Adipose tissue (tissue), 3 donors: Measurements from ENCODE around the gene PCDHGB2. TPM values are rescaled to one million over a fixed set of nuclear protein-coding genes. Genes with fewer than 3 reads are reported as not detected.
"Not testable (repeated sequence)": the region's sequence is repeated elsewhere in the genome, so short reads cannot be mapped to it uniquely, and the experiment has no call there.

Source experiments
- H3K27ac ChIP-seq: one replicate; pipeline ENCODE4 v1.5.1; 2013; ENCODE audit warnings: low read depth, low read length
- WGBS, 3 donors: extraction: QIAGEN DNeasy Blood & Tissue Kit; methylation state at CpG; one replicate each; pipeline ENCODE4 v1.1.7; 2013; 5-methylcytosine and 5-hydroxymethylcytosine counted together
- polyA plus RNA-seq, 3 donors: library from polyadenylated mRNA; stranded (reverse); fragments of 200-250 nt; gene quantifications; one replicate each; pipeline ENCODE4 v1.2.3, GENCODE V29; 2013
- donor health status: healthy with polysubstance abuse.
- donor health status: Bipolar disorder and iron deficiency.
- donor health status: healthy.

PCDHGB2 gene
- under 1 TPM; 0.58 to 0.90 (median 0.71) TPM for polyA plus RNA-seq

GRCh38 chr5:141359790-141360426, at the start of gene PCDHGB2:
TSS of gene PCDHGB2 (plus strand) at chr5:141359994. CDS start at chr5:141360136, 142 bp downstream.
- H3K27ac ChIP-seq: no peak within 1 kb of the TSS
- 13 to 19% (median 17%) methylated on average over 24 of the region's 24 CpGs for WGBS, 3 donors

DNA sequence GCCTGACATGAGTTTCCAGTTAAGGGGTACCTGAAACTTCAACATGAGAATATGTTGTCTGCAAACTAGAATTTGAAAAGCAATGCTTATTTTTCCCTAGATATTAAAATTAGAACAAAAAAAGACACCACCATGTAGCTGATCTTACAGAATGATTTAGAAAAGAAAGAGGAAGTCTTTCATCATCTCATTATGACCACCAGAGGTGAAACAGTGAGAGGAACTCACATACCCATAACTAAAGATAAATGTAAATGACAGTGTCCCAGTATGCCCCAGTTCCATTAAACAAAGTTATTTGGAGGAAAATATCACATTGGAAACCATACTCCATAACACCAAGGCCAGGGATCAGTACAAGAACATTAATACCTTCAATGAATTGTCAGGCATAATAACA, 46.1 kb upstream of the PCDHGB2 start:
- no peak overlapping the region for H3K27ac ChIP-seq

DNA sequence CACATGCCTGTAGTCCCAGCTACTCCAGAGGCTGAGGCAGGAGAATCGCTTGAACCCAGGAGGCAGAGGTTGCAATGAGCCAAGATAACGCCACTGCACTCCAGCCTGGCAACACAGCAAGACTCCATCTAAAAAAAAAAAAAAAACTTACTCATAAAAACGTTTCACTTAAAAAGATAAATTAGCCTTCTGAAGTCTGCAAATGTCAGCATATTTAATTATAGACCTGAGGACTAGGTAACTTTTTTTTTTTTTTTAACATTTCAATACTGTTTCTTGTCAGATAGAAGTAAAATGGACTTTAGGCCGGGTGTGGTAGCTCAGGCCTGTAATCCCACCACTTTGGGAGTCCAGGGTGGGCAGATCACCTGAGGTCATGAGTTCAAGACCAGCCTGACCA, 42.8 kb upstream of the PCDHGB2 start:
- H3K27ac ChIP-seq: not testable (repeated sequence)
- 85 to 92% (median 89%) methylated on average over 4 of the region's 4 CpGs for WGBS, 3 donors

- 97 to 99% (median 98%) methylated on average over 6 of the region's 6 CpGs for WGBS, 3 donors
- H3K27ac ChIP-seq: no peak overlapping the region
Observed at GRCh38 chr5:141319202-141319601, 40.6 kb upstream of the PCDHGB2 start.

DNA sequence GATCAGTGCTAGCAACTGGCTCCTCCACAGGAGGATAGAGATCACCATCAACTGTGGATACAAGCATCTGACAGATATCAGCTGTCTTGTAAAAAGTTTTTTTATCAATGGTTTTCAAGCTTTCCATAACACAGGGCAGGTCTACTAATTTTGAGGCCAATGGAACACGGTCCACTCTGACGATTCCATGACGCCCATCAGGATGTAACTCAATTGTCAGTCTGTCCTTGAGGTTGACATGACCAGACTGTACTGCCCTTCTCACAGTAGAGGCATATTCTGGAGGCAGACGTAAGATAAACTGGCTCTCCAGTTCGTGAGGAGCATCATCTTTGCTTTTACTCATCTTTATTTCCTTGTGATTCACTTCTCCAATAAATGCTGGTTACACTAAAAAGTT, 40.1 kb upstream of the PCDHGB2 start:
- no peak overlapping the region for H3K27ac ChIP-seq
- 71 to 76% (median 76%) methylated on average over 5 of the region's 5 CpGs for WGBS, 3 donors

GRCh38 chr5:141320225-141321169, 39.3 kb upstream of the PCDHGB2 start, which contains the start of gene TAF7:
TSS of gene TAF7 (minus strand) at chr5:141320784. CDS start at chr5:141320044, 740 bp downstream.
- H3K27ac ChIP-seq: peak within 1 kb of the TSS; percentile 97
- WGBS, 3 donors: 1 to 2% (median 2%) methylated on average over 67 of the region's 67 CpGs

DNA sequence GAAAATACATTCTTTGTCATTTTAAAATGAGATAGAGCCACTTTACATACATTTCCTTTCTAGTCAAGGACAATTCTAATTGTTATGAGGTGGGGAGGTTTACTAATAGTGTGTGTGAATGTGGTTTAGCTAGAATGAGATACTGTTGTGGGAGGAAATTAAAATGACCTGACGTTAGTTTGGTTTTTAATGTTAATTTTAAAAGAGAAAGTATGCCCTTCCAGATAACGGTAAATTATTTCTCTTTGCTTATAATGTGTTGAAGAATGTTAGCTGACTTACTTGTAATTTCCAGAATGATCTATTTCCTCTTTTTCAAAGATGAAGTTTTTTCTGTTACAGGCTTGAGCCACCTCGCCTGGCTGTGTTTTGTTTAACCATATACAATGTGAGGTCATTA, 37.5 kb upstream of the PCDHGB2 start:
- no peak overlapping the region for H3K27ac ChIP-seq
- WGBS, 3 donors: 90 to 93% (median 92%) methylated on average over 3 of the region's 3 CpGs

DNA sequence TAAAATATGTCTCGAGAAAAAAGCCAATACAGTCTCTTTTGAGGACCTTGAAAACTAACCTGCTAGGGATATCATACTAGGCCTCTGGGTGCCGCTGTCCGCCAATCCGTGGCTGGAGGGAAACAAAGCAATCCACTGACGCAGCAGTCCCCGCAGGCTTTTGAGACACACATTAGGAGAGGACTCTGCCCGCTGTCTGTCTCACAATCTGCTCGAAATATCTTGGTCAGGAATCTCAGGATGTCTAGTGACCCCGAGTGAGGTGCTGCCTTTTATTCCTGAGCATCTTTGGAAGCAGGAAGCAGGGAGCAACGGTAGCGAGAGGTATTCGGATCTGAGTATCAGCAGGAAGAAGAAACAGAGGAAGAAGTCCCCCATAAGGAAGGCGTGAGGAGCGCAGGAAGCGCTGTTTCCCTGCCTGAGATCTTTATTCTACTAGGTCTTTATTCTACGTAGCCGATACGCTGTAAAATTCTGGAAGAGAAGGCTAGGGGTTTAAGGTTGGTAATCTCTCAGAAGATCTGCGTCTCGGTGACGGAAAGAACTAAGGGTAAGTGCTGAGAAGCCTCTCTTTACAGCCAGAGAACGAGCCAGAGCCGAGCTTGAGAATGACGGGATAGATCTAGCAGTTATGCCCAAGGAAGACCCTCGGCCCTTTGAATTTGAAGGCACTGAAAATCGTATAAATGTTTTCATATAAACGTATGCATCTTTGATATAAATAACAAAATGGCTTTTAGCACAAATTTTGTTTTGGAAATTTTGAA, 33.5 kb upstream of the PCDHGB2 start:
- WGBS, 3 donors: 10 to 12% (median 12%) methylated on average over 27 of the region's 27 CpGs
- H3K27ac ChIP-seq: no peak overlapping the region

DNA sequence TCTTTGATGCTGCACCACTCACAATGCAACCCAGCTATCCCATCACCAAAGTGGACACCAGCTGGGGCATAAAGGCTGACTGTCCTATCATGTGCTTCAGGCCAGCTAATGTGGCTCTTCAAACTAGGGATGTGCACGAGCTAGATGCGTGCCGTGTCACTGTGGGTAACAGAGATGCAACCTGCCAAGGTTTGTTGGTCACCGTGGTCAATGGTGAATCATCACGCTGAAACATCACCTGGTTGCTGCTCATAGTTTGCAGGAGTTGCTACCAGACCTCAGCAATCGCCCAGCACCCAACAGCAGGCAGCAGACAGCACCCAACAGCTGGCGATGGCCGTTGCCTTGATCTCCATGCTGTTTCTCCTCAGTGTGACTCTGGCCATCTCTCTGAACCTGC, 31.6 kb upstream of the PCDHGB2 start:
- H3K27ac ChIP-seq: no peak overlapping the region
- 78 to 85% (median 80%) methylated on average over 8 of the region's 8 CpGs for WGBS, 3 donors

DNA sequence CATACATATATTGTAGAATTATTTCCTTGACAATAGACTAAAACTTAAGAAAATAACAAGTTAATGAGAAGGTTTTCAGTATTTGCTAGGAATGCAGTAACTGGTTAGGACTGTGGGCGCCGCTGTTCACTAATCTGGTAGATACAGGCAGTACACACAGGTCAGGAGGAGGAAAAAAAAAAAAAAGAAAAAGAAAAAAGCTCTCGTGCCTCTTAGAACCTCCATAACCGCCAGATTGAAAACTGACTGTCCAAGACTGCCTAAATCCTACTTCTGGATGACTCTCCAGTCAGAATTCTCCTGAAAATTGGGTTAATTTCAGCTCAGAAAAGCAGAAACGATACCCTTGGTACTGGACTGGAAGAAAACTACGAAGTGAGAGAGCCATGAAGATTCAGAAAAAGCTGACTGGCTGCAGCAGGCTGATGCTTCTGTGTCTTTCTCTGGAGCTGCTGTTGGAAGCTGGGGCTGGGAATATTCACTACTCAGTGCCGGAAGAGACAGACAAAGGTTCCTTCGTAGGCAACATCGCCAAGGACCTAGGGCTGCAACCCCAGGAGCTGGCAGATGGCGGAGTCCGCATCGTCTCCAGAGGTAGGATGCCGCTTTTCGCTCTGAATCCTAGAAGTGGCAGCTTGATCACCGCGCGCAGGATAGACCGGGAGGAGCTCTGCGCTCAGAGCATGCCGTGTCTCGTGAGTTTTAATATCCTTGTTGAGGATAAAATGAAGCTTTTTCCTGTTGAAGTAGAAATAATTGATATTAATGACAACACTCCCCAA, 29.3 kb upstream of the PCDHGB2 start, which contains the start of gene PCDHGA1:
Gene PCDHGA1 (plus strand): TSS at position 216 of the 782 bp plus-strand sequence.
- WGBS, 3 donors: 20 to 24% (median 21%) methylated on average over 21 of the region's 21 CpGs
- no peak within 1 kb of the TSS for H3K27ac ChIP-seq

DNA sequence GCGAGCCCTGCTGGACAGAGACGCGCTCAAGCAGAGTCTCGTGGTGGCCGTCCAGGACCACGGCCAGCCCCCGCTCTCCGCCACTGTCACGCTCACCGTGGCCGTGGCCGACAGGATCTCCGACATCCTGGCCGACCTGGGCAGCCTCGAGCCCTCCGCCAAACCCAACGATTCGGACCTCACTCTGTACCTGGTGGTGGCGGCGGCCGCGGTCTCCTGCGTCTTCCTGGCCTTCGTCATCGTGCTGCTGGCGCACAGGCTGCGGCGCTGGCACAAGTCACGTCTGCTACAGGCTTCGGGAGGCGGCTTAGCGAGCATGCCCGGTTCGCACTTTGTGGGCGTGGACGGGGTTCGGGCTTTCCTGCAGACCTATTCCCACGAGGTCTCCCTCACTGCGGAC, 27.2 kb upstream of the PCDHGB2 start:
- WGBS, 3 donors: 35 to 38% (median 36%) methylated on average over 32 to 39 of the region's 39 CpGs
- H3K27ac ChIP-seq: not testable (repeated sequence)

GRCh38 chr5:141338538-141339306, 21.1 kb upstream of the PCDHGB2 start, which contains the start of gene PCDHGA2:
TSS of gene PCDHGA2 (plus strand) at chr5:141338760.
- no peak within 1 kb of the TSS for H3K27ac ChIP-seq

GRCh38 chr5:141340781-141341354, 18.9 kb upstream of the PCDHGB2 start:
- WGBS, 3 donors: 52 to 67% (median 60%) methylated on average over 26 to 45 of the region's 45 CpGs
- H3K27ac ChIP-seq: not testable (repeated sequence)

More at GRCh38 chr5:141338538-141339306, 21.1 kb upstream of the PCDHGB2 start, which contains the start of gene PCDHGA2:
- WGBS, 3 donors: 8 to 11% (median 10%) methylated on average over 27 of the region's 27 CpGs

DNA sequence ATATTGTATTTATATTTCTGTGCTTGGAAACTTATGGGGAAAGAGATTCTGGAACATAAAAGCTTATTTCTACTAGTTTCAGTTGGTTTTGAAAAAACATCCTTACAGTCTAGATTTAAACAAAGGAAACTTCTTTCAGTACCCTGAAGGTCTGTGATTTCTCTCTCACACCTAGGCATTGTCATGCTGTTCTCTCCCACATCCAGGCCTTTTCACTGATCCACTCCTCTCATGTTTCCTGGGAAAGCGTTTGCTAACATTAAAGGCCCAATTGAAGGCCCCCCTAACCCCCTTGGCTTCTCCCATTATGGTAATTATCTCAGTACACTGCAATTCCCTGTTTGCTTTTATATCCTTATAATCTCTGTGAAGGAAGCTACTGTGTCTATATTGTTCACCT, 17.0 kb upstream of the PCDHGB2 start:
- H3K27ac ChIP-seq: no peak overlapping the region
- WGBS, 3 donors: 12 to 31% (median 14%) methylated on average over 1 of the region's 1 CpG

DNA sequence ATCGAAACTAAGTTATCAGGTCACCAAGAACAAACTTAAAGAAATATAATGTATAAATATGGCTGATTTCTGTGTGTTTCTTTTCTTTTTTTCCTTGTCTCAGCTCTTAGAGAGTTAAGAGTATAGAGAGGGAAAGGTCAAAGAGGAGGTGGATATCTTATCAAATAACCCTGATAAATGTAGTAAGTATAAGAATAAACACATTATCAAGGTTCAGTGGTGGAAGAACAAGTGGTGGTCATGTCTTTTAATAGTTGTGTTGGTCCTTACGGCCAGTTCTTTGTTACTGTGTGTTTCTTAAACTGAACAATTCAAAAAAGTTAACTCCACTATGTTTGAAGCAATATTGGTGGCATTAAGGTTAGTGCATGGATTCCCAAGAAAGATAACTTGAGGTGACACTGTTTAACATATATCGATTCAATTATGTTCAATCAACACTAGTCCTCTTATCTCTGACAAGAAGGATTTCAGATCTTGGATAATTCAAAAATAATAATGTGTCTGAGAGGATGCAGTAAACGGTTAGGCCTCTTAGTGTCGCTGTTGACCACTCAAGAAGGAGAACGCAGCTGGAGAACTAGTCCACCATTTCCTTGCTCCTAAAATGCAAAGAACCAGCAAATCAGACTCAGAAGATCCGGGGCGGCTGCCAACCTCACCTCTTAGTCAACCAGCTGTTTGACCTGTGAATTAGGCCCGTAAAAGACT, 16.4 kb upstream of the PCDHGB2 start, which contains the start of gene PCDHGA3:
Gene PCDHGA3 (plus strand): TSS at position 588 of the 711 bp plus-strand sequence. CDS start 205 bp downstream, outside the sequence.
- WGBS, 3 donors: 22 to 25% (median 23%) methylated on average over 9 of the region's 9 CpGs
- no peak within 1 kb of the TSS for H3K27ac ChIP-seq

GRCh38 chr5:141343953-141344463, 15.8 kb upstream of the PCDHGB2 start:
- 21 to 24% (median 22%) methylated on average over 31 of the region's 31 CpGs for WGBS, 3 donors

More at GRCh38 chr5:141343953-141344463, 15.8 kb upstream of the PCDHGB2 start:
- H3K27ac ChIP-seq: no peak overlapping the region
